Colonic mucosa (tissue), 4 donors: ENCODE measurements around the gene PTPRN2. TPM values are rescaled to one million over a fixed set of nuclear protein-coding genes. Genes with fewer than 3 reads are reported as not detected.

Source experiments
- DNase-seq: peaks from one replicate; pipeline ENCODE4 v3.0.0-alpha.2; 2020
- H3K27ac ChIP-seq: fragments of 200-600 bp; one replicate; pipeline ENCODE4 v1.8.0; 2021
- H3K27me3 ChIP-seq: fragments of 200-600 bp; one replicate; pipeline ENCODE4 v1.8.0; 2021
- H3K36me3 ChIP-seq: fragments of 200-600 bp; one replicate; pipeline ENCODE4 v1.8.0; 2021
- H3K4me1 ChIP-seq: fragments of 200-600 bp; one replicate; pipeline ENCODE4 v1.8.0; 2021; ENCODE audit warnings: mild to moderate bottlenecking
- H3K4me3 ChIP-seq: fragments of 200-600 bp; one replicate; pipeline ENCODE4 v1.8.0; 2021
- H3K9ac ChIP-seq, 2 donors: one replicate each; pipeline ENCODE4 v1.7.0; 2013; ENCODE audit warnings: control low read depth in 2 of 2, low read depth in 2 of 2, low read length in 2 of 2
- H3K9me3 ChIP-seq: fragments of 200-600 bp; one replicate; pipeline ENCODE4 v1.8.0; 2021
- CTCF ChIP-seq: fragments of 200-600 bp; IDR thresholded peaks from one replicate; pipeline ENCODE4 v1.8.0; 2022; ENCODE audit warnings: antibody characterized with exemption, mild to moderate bottlenecking
- intact Hi-C: fragments of 100-400 bp; cut with DNase I; formaldehyde crosslinking; loops from one replicate; pipeline ENCODE4 v1.14.1; 2022
- total RNA-seq, 2 donors: library from RNA; stranded (reverse); fragmentation: NEBNext Ultra II Directional in 1 of 2; extraction: Animal tissue kit (Norgen Biotek cat#: 25700) in 1 of 2; gene quantifications; one replicate each; pipeline ENCODE4 v1.2.1, GENCODE V29; 2021
- donor health status: healthy.
- donor health status: DM: no; HTN: no; CAD: no.
- donor health status: DM: no; HTN: no; CAD: no.

The PTPRN2 gene
- total RNA-seq, 2 donors from 2014 or later: 14.7 to 21.6 TPM

- no peak overlapping the region for H3K9ac ChIP-seq
- intact Hi-C loops: no loop called here
- no peaks in the 10 kb centered on the region for H3K9me3 ChIP-seq
- no peaks in the 10 kb centered on the region for H3K4me1 ChIP-seq
- TF ChIP-seq CTCF: no peak
- H3K27ac ChIP-seq: no peak overlapping the region
- no peaks in the 10 kb centered on the region for H3K36me3 ChIP-seq
- no peaks in the 10 kb centered on the region for H3K27me3 ChIP-seq
- DNase-seq: no peak
- H3K4me3 ChIP-seq: no peak overlapping the region
Observed at GRCh38 chr7:158368449-158368848, 219.2 kb downstream of the PTPRN2 start.

GRCh38 chr7:158367634-158367982, 220.0 kb downstream of the PTPRN2 start:
- intact Hi-C loops: no loop called here
- Histone ChIP-seq H3K27me3 (no peaks in the 10 kb centered on the region), H3K9ac (no peak overlapping the region), H3K36me3 (no peaks in the 10 kb centered on the region), H3K27ac (no peak overlapping the region), H3K4me1 (no peaks in the 10 kb centered on the region), H3K4me3 (no peak overlapping the region), H3K9me3 (no peaks in the 10 kb centered on the region)
- TF ChIP-seq CTCF: no peak
- DNase-seq: no peak

- no peaks in the 10 kb centered on the region for H3K27me3 ChIP-seq
- no peaks in the 10 kb centered on the region for H3K4me1 ChIP-seq
- H3K36me3 ChIP-seq: no peaks in the 10 kb centered on the region
- H3K27ac ChIP-seq: no peak overlapping the region
- no peak for TF ChIP-seq CTCF
- no peak for DNase-seq
- no peak overlapping the region for H3K9ac ChIP-seq
- no peak overlapping the region for H3K4me3 ChIP-seq
- H3K9me3 ChIP-seq: no peaks in the 10 kb centered on the region
- intact Hi-C loops: no loop called here
Observed at GRCh38 chr7:158366916-158367633, 220.5 kb downstream of the PTPRN2 start.

- no peak for DNase-seq
- Histone ChIP-seq H3K27ac (no peak overlapping the region), H3K4me1 (no peaks in the 10 kb centered on the region), H3K27me3 (no peaks in the 10 kb centered on the region), H3K36me3 (no peaks in the 10 kb centered on the region), H3K9me3 (no peaks in the 10 kb centered on the region), H3K4me3 (no peak overlapping the region), H3K9ac (no peak overlapping the region)
- TF ChIP-seq CTCF: no peak
- intact Hi-C loops: no loop called here
Observed at GRCh38 chr7:158366346-158366745, 221.3 kb downstream of the PTPRN2 start.

GRCh38 chr7:158365267-158365666, 222.4 kb downstream of the PTPRN2 start:
- no peaks in the 10 kb centered on the region for H3K27me3 ChIP-seq
- H3K27ac ChIP-seq: no peak overlapping the region
- DNase-seq: no peak
- H3K9ac ChIP-seq: no peak overlapping the region
- intact Hi-C loops: no loop called here
- H3K36me3 ChIP-seq: no peaks in the 10 kb centered on the region
- no peaks in the 10 kb centered on the region for H3K4me1 ChIP-seq
- H3K4me3 ChIP-seq: no peak overlapping the region
- no peak for TF ChIP-seq CTCF
- no peaks in the 10 kb centered on the region for H3K9me3 ChIP-seq
